Prostate gland (tissue), 2 donors: ENCODE measurements around the gene POMGNT1. TPM values are rescaled to one million over a fixed set of nuclear protein-coding genes. Genes with fewer than 3 reads are reported as not detected.
"Not testable (repeated sequence)": the region's sequence is repeated elsewhere in the genome, so short reads cannot be mapped to it uniquely, and the experiment has no call there.

Experiments
- DNase-seq: peaks from one replicate; pipeline ENCODE4 v3.0.0-alpha.2; 2019; ENCODE audit warnings: low spot score
- H3K27ac ChIP-seq, 2 donors: fragments of 200-600 bp; sonication (generic); 2 replicates each; pipeline ENCODE4 v1.5.1; 2017 to 2019
- H3K27me3 ChIP-seq: fragments of 200-600 bp; sonication (generic); replicated peaks from 2 replicates; pipeline ENCODE4 v1.5.1; 2019; ENCODE audit not compliant: insufficient read depth
- H3K36me3 ChIP-seq, 2 donors: fragments of 200-600 bp; sonication (generic); 1 replicate in 1 of 2; 2 replicates in 1 of 2; pipeline versions ENCODE4 v1.5.1 to v1.8.1; 2017 to 2019
- H3K4me1 ChIP-seq: fragments of 200-600 bp; sonication (generic); replicated peaks from 2 replicates; pipeline ENCODE4 v1.5.1; 2019
- H3K4me3 ChIP-seq, 2 donors: fragments of 200-600 bp; sonication (generic); 2 replicates each; pipeline ENCODE4 v1.5.1; 2017 to 2019
- H3K9me3 ChIP-seq: fragments of 200-600 bp; sonication (generic); 2 replicates; pipeline ENCODE4 v1.5.1; 2017
- POLR2A ChIP-seq: fragments of 450-650 bp; IDR thresholded peaks from one replicate; pipeline ENCODE4 v1.6.1; 2016; ENCODE audit warnings: antibody characterized with exemption, mild to moderate bottlenecking
- POLR2AphosphoS5 ChIP-seq: sonication (generic); formaldehyde crosslinking; IDR thresholded peaks from one replicate; pipeline ENCODE4 v1.6.1; 2017; ENCODE audit warnings: antibody characterized with exemption
- WGBS: methylation state at CpG from one replicate; pipeline ENCODE4 v1.1.5; 2018; 5-methylcytosine and 5-hydroxymethylcytosine counted together
- intact Hi-C: fragments of 100-400 bp; cut with DNase I; formaldehyde crosslinking; loops from one replicate; pipeline ENCODE4 v1.14.2; 2022
- total RNA-seq, 2 donors: library from RNA; depleted of rRNA; stranded (reverse); fragments of >200 nt; gene quantifications; one replicate each; pipeline ENCODE4 v1.1.0, GENCODE V29; 2016
- TF ChIP-seq, protein P1 (sequence below), 4 experiments: fragments of 200-600 bp in 2 of 4; fragments of 450-650 bp in 2 of 4; sonication (generic) in 2 of 4; IDR thresholded peaks; 1 replicate in 3 of 4; 2 replicates in 1 of 4; pipeline ENCODE4 v1.5.1; 2016 to 2019; ENCODE audit warnings: antibody characterized with exemption in 4 of 4, mild to moderate bottlenecking in 2 of 4, moderate library complexity in 2 of 4

Gene POMGNT1
- total RNA-seq, 2 donors from 2014 or later: 106 to 120 TPM

DNA sequence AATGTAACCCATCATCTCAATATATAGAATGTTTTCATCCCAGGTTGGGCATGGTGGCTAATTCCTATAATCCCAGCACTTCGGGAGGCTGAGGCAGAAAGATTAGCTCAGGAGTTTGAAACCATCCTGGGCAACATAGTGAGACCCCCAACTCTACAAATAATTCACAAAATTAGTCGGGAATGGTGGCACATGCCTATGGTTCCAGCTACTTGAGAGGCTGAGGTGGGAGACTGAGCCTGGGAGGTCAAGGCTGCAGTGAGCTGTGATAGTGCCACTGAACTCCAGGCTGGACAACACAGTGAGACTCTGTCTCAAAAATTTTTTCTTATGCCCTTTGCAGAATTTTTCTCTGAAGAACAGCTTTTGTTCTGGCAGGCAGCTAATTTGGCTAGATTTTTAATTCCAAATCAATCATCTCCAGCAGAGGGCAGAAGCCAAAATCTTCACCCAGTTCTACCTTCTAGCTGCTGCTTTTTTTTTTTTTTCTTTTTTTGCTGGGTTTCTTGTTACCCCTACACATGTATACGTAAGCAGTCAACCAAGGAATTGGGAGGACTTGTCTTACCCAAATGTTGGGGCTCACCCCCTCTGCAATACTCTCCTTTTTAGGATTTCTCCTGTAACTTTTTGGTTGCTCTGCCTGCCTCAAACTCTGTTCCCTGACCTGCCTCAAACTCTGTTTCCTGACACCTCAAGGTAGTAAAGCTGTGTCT lies 46.6 kb upstream of the POMGNT1 start:
- no peaks in the 10 kb centered on the region for H3K36me3 ChIP-seq
- WGBS: 66% methylated on average over 3 of the region's 3 CpGs
- TF ChIP-seq POLR2A: no peak
- TF ChIP-seq, protein P1, sequence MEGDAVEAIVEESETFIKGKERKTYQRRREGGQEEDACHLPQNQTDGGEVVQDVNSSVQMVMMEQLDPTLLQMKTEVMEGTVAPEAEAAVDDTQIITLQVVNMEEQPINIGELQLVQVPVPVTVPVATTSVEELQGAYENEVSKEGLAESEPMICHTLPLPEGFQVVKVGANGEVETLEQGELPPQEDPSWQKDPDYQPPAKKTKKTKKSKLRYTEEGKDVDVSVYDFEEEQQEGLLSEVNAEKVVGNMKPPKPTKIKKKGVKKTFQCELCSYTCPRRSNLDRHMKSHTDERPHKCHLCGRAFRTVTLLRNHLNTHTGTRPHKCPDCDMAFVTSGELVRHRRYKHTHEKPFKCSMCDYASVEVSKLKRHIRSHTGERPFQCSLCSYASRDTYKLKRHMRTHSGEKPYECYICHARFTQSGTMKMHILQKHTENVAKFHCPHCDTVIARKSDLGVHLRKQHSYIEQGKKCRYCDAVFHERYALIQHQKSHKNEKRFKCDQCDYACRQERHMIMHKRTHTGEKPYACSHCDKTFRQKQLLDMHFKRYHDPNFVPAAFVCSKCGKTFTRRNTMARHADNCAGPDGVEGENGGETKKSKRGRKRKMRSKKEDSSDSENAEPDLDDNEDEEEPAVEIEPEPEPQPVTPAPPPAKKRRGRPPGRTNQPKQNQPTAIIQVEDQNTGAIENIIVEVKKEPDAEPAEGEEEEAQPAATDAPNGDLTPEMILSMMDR (IDR thresholded peaks at IDR 0.05): peak in 2 of 4 experiments; percentile 13 to 22
- no peak overlapping the region for H3K4me3 ChIP-seq
- H3K27me3 ChIP-seq: no peaks in the 10 kb centered on the region
- H3K9me3 ChIP-seq: no peaks in the 10 kb centered on the region
- no peak for DNase-seq
- no peaks in the 10 kb centered on the region for H3K4me1 ChIP-seq
- H3K27ac ChIP-seq: no peak overlapping the region
- intact Hi-C loops: no loop called here

DNA sequence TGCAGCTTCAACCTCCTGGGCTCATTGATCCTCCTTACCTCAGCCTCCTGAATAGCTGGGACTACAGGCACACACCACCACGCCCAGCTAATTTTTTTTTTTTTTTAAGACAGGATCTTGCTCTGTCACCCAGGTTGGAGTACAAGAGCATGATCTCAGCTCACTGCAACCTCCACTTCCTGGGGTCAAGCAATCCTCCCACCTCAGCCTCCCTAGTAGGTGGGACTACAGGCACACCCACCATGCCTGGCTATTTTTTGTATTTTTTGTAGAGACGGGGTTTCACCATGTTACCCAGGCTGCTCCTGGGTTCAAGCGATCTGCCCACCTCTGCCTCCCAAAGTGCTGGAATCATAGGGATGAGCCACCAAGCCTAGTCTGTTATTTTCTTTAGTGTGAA lies 45.6 kb upstream of the POMGNT1 start:
- intact Hi-C loops, H3K27me3 ChIP-seq, H3K9me3 ChIP-seq, DNase-seq, H3K4me3 ChIP-seq, H3K4me1 ChIP-seq, H3K27ac ChIP-seq, H3K36me3 ChIP-seq: not testable (repeated sequence)
- WGBS: 92% methylated on average over 3 of the region's 3 CpGs

DNA sequence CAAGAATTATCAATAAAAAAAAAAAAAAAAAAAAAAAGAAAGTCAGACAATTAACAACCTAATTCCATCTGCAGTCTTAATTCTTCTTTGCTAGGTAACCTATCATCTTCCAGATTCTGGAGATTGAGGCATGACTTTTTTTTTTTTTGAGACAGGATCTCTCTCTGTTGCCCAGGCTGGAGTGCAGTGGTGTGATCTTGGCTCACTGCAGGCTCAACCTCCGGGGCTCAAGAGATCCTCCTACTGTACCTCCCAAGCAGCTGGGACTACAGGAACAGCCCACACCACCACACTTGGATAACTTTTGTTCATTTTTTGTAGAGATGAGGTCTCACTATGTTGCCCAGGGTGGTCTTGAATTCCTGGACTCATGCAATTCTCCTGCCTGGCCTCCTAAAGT lies 44.7 kb upstream of the POMGNT1 start:
- H3K4me3 ChIP-seq: no peak overlapping the region
- 63% methylated on average over 1 of the region's 1 CpG for WGBS
- H3K27me3 ChIP-seq: no peaks in the 10 kb centered on the region
- no peaks in the 10 kb centered on the region for H3K36me3 ChIP-seq
- no peak for DNase-seq
- no peaks in the 10 kb centered on the region for H3K9me3 ChIP-seq
- TF ChIP-seq, protein P1 (IDR thresholded peaks at IDR 0.05): no peak
- TF ChIP-seq POLR2A (no peak), POLR2AphosphoS5 (no peak)
- H3K4me1 ChIP-seq: no peaks in the 10 kb centered on the region
- intact Hi-C loops: no loop called here
- no peak overlapping the region for H3K27ac ChIP-seq

DNA sequence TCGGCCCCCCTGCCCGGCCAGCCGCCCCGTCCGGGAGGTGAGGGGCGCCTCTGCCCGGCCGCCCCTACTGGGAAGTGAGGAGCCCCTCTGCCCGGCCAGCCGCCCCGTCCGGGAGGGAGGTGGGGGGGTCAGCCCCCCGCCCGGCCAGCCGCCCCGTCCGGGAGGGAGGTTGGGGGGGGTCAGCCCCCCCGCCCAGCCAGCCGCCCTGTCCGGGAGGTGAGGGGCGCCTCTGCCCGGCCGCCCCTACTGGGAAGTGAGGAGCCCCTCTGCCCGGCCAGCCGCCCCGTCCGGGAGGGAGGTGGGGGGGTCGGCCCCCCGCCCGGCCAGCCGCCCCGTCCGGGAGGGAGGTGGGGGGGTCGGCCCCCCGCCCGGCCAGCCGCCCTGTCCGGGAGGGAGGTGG lies 43.5 kb upstream of the POMGNT1 start:
- WGBS: no CpG with 5 or more reads among the region's 38 CpGs
- DNase-seq, H3K27ac ChIP-seq, H3K4me1 ChIP-seq, H3K27me3 ChIP-seq, H3K4me3 ChIP-seq, H3K36me3 ChIP-seq, intact Hi-C loops, H3K9me3 ChIP-seq: not testable (repeated sequence)

DNA sequence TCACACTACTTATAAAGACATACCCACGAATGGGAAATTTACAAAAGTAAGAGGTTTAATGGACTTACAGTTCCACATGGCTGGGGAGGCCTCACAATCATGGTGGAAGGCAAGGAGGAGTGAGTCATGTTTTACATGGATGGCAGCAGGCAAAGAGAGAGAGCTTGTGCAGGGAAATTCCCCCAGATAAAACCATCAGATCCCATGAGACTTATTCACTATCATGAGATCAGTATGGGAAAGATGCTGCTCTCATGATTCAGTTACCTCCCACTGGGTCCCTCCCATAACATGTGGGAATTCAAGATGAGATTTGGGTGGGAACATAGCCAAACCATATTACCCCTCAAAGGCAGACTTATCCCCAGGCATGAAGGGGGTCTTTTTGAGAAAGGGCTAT lies 40.6 kb upstream of the POMGNT1 start:
- WGBS: 57% methylated on average over 1 of the region's 1 CpG
- H3K27ac ChIP-seq, intact Hi-C loops, H3K4me3 ChIP-seq, H3K9me3 ChIP-seq, H3K4me1 ChIP-seq, DNase-seq, H3K36me3 ChIP-seq, H3K27me3 ChIP-seq: not testable (repeated sequence)

DNA sequence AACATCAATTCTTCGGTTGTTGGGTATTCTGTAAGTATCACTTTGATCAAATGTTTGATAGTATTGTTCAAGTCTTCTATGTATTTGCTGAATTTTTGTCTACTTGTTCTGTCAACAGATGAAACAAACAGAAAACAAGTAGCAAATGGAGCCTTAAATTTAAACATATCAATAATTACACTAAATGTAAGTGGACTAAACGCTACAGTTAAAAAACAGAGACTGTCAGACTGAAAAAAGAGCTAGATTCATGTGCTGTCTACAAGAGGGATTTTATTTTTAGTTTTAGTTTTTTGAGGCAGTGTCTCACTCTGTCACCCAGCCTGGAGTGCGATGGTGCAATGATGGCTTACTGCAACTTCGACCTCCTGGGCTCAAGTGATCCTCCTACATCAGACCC lies 38.6 kb upstream of the POMGNT1 start:
- Histone ChIP-seq H3K4me3 (no peak overlapping the region), H3K9me3 (no peaks in the 10 kb centered on the region), H3K4me1 (no peaks in the 10 kb centered on the region), H3K27ac (no peak overlapping the region), H3K27me3 (no peaks in the 10 kb centered on the region), H3K36me3 (no peaks in the 10 kb centered on the region)
- intact Hi-C loops: no loop called here
- TF ChIP-seq, protein P1 (IDR thresholded peaks at IDR 0.05): no peak
- TF ChIP-seq POLR2AphosphoS5 (no peak), POLR2A (no peak)
- 91% methylated on average over 4 of the region's 4 CpGs for WGBS
- no peak for DNase-seq

DNA sequence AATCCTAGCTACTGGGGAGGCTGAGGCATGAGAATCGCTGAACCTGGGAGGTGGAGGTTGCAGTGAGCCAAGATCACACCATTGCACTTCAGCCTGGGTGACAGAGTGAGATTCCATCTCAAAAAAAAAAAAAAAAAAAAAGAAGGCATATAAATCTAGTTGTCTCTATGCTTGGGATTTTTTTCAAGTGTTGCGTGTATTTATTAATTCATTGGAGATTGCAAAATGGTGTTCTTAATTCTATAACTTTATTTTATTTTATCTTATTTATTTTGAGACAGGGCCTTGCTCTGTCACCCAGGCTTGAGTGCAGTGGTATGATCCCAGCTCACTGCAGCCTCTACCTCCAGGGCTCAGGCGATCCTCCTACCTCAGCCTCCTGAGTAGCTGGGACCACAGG lies 33.0 kb upstream of the POMGNT1 start:
- H3K27ac ChIP-seq, H3K4me3 ChIP-seq, H3K36me3 ChIP-seq, DNase-seq, intact Hi-C loops, H3K27me3 ChIP-seq, H3K9me3 ChIP-seq, H3K4me1 ChIP-seq: not testable (repeated sequence)
- 91% methylated on average over 3 of the region's 3 CpGs for WGBS
